Endothelial cell of umbilical vein (primary cell): Measurements from ENCODE around the gene DHRS12. TPM values are rescaled to one million over a fixed set of nuclear protein-coding genes. Genes with fewer than 3 reads are reported as not detected.

Source experiments
- BruUV-seq: library from RNA; stranded (reverse); fragments of 400-500 nt; replicated peaks from 2 replicates; lab custom pipeline; 2021; lab: Mats Ljungman, UMichigan
- CTCF ChIA-PET: fragments of 300-600, 350-600 bp; sonication (Branson Sonifier 250); formaldehyde crosslinking; loops from one replicate; lab custom pipeline; 2021; ENCODE audit warnings: antibody characterized with exemption, inconsistent platforms; lab: Charles Lee
- POLR2A ChIA-PET: fragments of 300-600, 350-600 bp; sonication (Branson Sonifier 250); formaldehyde crosslinking; loops from one replicate; lab custom pipeline; 2021; ENCODE audit warnings: antibody characterized with exemption, inconsistent platforms; lab: Charles Lee
- DNase-seq: peaks from one replicate; pipeline ENCODE4 v3.0.0-alpha.2; 2011; ENCODE audit warnings: low read depth, low spot score
- FAIRE-seq: peaks from 2 replicates; lab custom pipeline; 2011; peaks lifted over from hg19 to GRCh38; lab: Jason Lieb, UNC
- H2AFZ ChIP-seq: 2 replicates; pipeline ENCODE4 v1.6.0; 2012; ENCODE audit warnings: low read depth, low read length, control low read depth, inconsistent platforms
- H3K27ac ChIP-seq: 2 replicates; pipeline ENCODE4 v1.5.1; 2011; ENCODE audit warnings: low read depth, mild to moderate bottlenecking, control low read depth, low read length, moderate library complexity; ENCODE audit not compliant: insufficient read depth
- H3K27me3 ChIP-seq, 2 experiments: 2 replicates each; pipeline versions ENCODE4 v1.6.0 to v1.6.1; 2011; ENCODE audit warnings: low read length in 2 of 2, mixed read lengths in 1 of 2; ENCODE audit not compliant: control insufficient read depth in 2 of 2, insufficient read depth in 2 of 2
- H3K36me3 ChIP-seq, 2 experiments: 2 replicates in 1 of 2; 3 replicates in 1 of 2; pipeline ENCODE4 v1.5.1; 2011; ENCODE audit warnings: low read length in 2 of 2, mild to moderate bottlenecking in 1 of 2, moderate library complexity in 1 of 2; ENCODE audit not compliant: control insufficient read depth in 2 of 2, insufficient read depth in 2 of 2; ENCODE audit errors: extremely low read depth in 1 of 2
- H3K4me1 ChIP-seq: 3 replicates; pipeline ENCODE4 v1.5.1; 2011; ENCODE audit warnings: mild to moderate bottlenecking, low read length; ENCODE audit not compliant: control insufficient read depth, insufficient read depth; ENCODE audit errors: extremely low read depth
- H3K4me2 ChIP-seq: 2 replicates; pipeline ENCODE4 v1.6.1; 2011; ENCODE audit warnings: low read length, control low read depth, mixed read lengths; ENCODE audit not compliant: insufficient read depth
- H3K4me3 ChIP-seq, 3 experiments: fragments of 200-600 bp in 1 of 3; sonication (generic), shearing (Covaris generic) in 1 of 3; replicated peaks in 1 of 3; 2 replicates each; pipeline ENCODE4 v1.5.1; 2011 to 2016; ENCODE audit warnings: control low read depth in 3 of 3, low read length in 3 of 3, mild to moderate bottlenecking in 2 of 3, inconsistent platforms in 1 of 3, low read depth in 1 of 3, moderate library complexity in 1 of 3; ENCODE audit not compliant: insufficient read depth in 1 of 3
- H3K79me2 ChIP-seq: 2 replicates; pipeline ENCODE4 v1.6.0; 2012; ENCODE audit warnings: low read length, inconsistent platforms; ENCODE audit not compliant: control insufficient read depth, insufficient read depth
- H3K9ac ChIP-seq: replicated peaks from 2 replicates; pipeline ENCODE3; 2011; ENCODE audit warnings: low read length, control low read depth; ENCODE audit not compliant: insufficient read depth; ENCODE audit errors: extremely low read depth
- H3K9me1 ChIP-seq: replicated peaks from 3 replicates; pipeline ENCODE4 v1.6.0; 2011; ENCODE audit warnings: mild to moderate bottlenecking, low read length; ENCODE audit not compliant: control insufficient read depth, insufficient read depth; ENCODE audit errors: extremely low read depth
- H3K9me3 ChIP-seq: replicated peaks from 2 replicates; pipeline ENCODE4 v1.5.1; 2012; ENCODE audit warnings: low read length, inconsistent platforms; ENCODE audit not compliant: control insufficient read depth, insufficient read depth
- H4K20me1 ChIP-seq: replicated peaks from 2 replicates; pipeline ENCODE3; 2011; ENCODE audit warnings: mild to moderate bottlenecking, low read length; ENCODE audit not compliant: control insufficient read depth, insufficient read depth; ENCODE audit errors: extremely low read depth
- CTCF ChIP-seq, 2 donors: IDR thresholded peaks; 1 replicate in 1 of 2; 2 replicates in 1 of 2; pipeline ENCODE4 v1.5.1; 2011; ENCODE audit warnings: low read length in 2 of 2, mild to moderate bottlenecking in 2 of 2, moderate library complexity in 2 of 2, control low read depth in 1 of 2, inconsistent platforms in 1 of 2, low read depth in 1 of 2; ENCODE audit not compliant: insufficient read depth in 1 of 2; ENCODE audit errors: extremely low read depth in 1 of 2
- EZH2 ChIP-seq: IDR thresholded peaks from 2 replicates; pipeline ENCODE4 v1.6.1; 2012; ENCODE audit warnings: borderline replicate concordance, low read depth, mild to moderate bottlenecking, moderate library complexity, low read length, inconsistent platforms; ENCODE audit not compliant: severe bottlenecking
- FOS ChIP-seq: IDR thresholded peaks from 2 replicates; pipeline ENCODE4 v1.6.1; 2011; ENCODE audit warnings: mild to moderate bottlenecking, low read length, moderate library complexity, borderline replicate concordance; ENCODE audit not compliant: insufficient read depth
- GATA2 ChIP-seq: IDR thresholded peaks from 2 replicates; pipeline ENCODE4 v1.7.0; 2011; ENCODE audit warnings: low read depth, mild to moderate bottlenecking, moderate library complexity, mixed read lengths, low read length; ENCODE audit not compliant: insufficient read length, insufficient read depth
- JUN ChIP-seq: IDR thresholded peaks from 2 replicates; pipeline ENCODE4 v1.6.1; 2011; ENCODE audit warnings: borderline replicate concordance, low read depth; ENCODE audit not compliant: insufficient read length, insufficient read depth
- MAX ChIP-seq: IDR thresholded peaks from 2 replicates; pipeline ENCODE4 v1.6.1; 2011; ENCODE audit not compliant: insufficient read depth, insufficient read length
- MYC ChIP-seq: IDR thresholded peaks from one replicate; pipeline ENCODE4 v1.6.1; 2011; ENCODE audit warnings: mild to moderate bottlenecking, low read depth, low read length
- POLR2A ChIP-seq: IDR thresholded peaks from 2 replicates; pipeline ENCODE4 v1.6.1; 2012; ENCODE audit warnings: low read depth, mild to moderate bottlenecking, control low read depth, low read length
- POLR2AphosphoS5 ChIP-seq: IDR thresholded peaks from 2 replicates; pipeline ENCODE4 v1.6.1; 2012; ENCODE audit warnings: low read depth, mild to moderate bottlenecking, control low read depth, low read length, moderate library complexity; ENCODE audit not compliant: insufficient read depth
- dilution Hi-C: fragments of 300-500 bp; cut with MboI; formaldehyde crosslinking; loops from one replicate; pipeline ENCODE4 v1.15.0; 2019; ENCODE audit warnings: low sequenced_read_pairs; ENCODE audit not compliant: extremely low pct_ligation_motif_present
- intact Hi-C: fragments of 100-400 bp; cut with micrococcal nuclease; formaldehyde crosslinking; loops from one replicate; pipeline ENCODE4 v1.10.0; 2022
- polyA plus RNA-seq, 4 experiments: library from polyadenylated mRNA; depleted of rRNA in 3 of 4; stranded (reverse) in 3 of 4; unstranded in 1 of 4; fragments of >200 nt; gene quantifications; 2 replicates each; pipeline versions ENCODE4 v1.2.1 to v1.2.3, GENCODE V29; 2011 to 2012; ENCODE audit warnings: missing spikeins in 1 of 4
- total RNA-seq: library from RNA; stranded (reverse); gene quantifications from 2 replicates; pipeline ENCODE4 v1.2.3, GENCODE V29; 2021

The DHRS12 gene
- total and polyA plus RNA-seq, 2 donors (not counting 3 experiments of a cell fraction or from before 2014, with no cell fraction given), result 8.9 to 9.1 TPM

DNA sequence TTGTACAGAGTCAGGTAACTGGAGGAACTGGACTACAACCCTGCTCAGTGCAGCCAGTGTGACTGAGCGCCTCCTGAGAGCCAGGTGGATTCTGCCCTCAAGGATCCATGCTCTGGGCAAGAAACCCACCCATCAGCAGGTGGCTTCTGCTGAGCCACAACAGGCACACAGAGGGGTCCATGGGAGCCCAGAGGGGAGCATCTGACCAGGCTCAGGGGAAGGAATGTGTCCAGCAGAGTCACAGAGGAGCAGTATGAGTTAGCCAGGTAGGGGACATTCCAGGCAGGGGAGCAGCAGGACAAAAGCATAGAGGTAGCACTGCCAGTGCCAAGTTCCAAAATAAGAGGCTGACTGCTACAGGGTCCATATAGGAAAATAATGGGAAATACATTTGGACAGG, 19.9 kb downstream of the DHRS12 start:
- Histone ChIP-seq H2AFZ (no peak overlapping the region), H3K9ac (no peak overlapping the region), H3K36me3 (no peaks in the 10 kb centered on the region), H4K20me1 (no peaks in the 10 kb centered on the region), H3K4me3 (no peak overlapping the region), H3K4me1 (no peaks in the 10 kb centered on the region), H3K4me2 (no peak overlapping the region), H3K27me3 (no peaks in the 10 kb centered on the region), H3K9me1 (no peaks in the 10 kb centered on the region), H3K9me3 (no peaks in the 10 kb centered on the region), H3K27ac (no peak overlapping the region), H3K79me2 (no peaks in the 10 kb centered on the region)
- intact Hi-C loops, result no loop called here
- BruUV-seq, result no TSS peak
- FAIRE-seq, result no peak
- ChIA-PET CTCF (no interaction called here), POLR2A (interaction anchor here (2.4 kb wide), 1 partner anchor 331 kb away, joined by 6 read pairs; the partner anchor contains the start of gene INTS6)
- no peak for DNase-seq
- dilution Hi-C loops, result no loop called here
- TF ChIP-seq CTCF (IDR thresholded peaks at IDR 0.05; ENCODE audit: extremely low read depth in 1 of 2, insufficient read depth in 1 of 2, low read depth in 1 of 2, low read length in 2 of 2) (no peak), GATA2 (no peak)

- Histone ChIP-seq H4K20me1 (no peaks in the 10 kb centered on the region), H3K4me1 (no peaks in the 10 kb centered on the region), H3K9ac (no peak overlapping the region), H3K4me2 (no peak overlapping the region), H3K9me3 (no peaks in the 10 kb centered on the region), H3K4me3 (no peak overlapping the region), H3K9me1 (no peaks in the 10 kb centered on the region), H2AFZ (no peak overlapping the region), H3K36me3 (no peaks in the 10 kb centered on the region), H3K79me2 (no peaks in the 10 kb centered on the region), H3K27ac (no peak overlapping the region), H3K27me3 (no peaks in the 10 kb centered on the region)
- DNase-seq (no peak), FAIRE-seq (no peak)
- TF ChIP-seq MAX, result no peak
- TF ChIP-seq EZH2, result no peak
- no peak for TF ChIP-seq POLR2AphosphoS5
- TF ChIP-seq CTCF (IDR thresholded peaks at IDR 0.05; ENCODE audit: extremely low read depth in 1 of 2, insufficient read depth in 1 of 2, low read depth in 1 of 2, low read length in 2 of 2), result no peak
- TF ChIP-seq FOS, result no peak
- TF ChIP-seq GATA2, result no peak
- TF ChIP-seq JUN, result no peak
- TF ChIP-seq MYC, result no peak
- no peak for TF ChIP-seq POLR2A
- intact Hi-C loops, result no loop called here
- BruUV-seq, result no TSS peak
- CTCF ChIA-PET, result interaction anchor here (0.8 to 1.7 kb wide), 6 partner anchors 10 to 658 kb away, joined by 3 to 8 read pairs (median 4); no protein-coding TSS in a partner anchor
- dilution Hi-C loops, result no loop called here
- POLR2A ChIA-PET, result interaction anchor here (2.4 kb wide), 1 partner anchor 330 kb away, joined by 6 read pairs; the partner anchor contains the start of gene INTS6
Observed at GRCh38 chr13:51783428-51784094, 20.4 kb downstream of the DHRS12 start.
